Stimulated activated naive CD8-positive, alpha-beta T cell treated with anti-CD3 and anti-CD28 coated beads, Interleukin-15, Interleukin-2, amounts not matched to agents 100 U/mL and 50 U/mL, for 24 hours (primary cell): ENCODE results near the gene OMP.

Source experiments
- ATAC-seq: fragments of 150-1000 bp; cut with Tn5 transposase; one replicate; pipeline ENCODE4 v1.10.0; 2021
- DNase-seq: peaks from one replicate; pipeline ENCODE4 v3.0.0; 2021

OMP gene

DNA sequence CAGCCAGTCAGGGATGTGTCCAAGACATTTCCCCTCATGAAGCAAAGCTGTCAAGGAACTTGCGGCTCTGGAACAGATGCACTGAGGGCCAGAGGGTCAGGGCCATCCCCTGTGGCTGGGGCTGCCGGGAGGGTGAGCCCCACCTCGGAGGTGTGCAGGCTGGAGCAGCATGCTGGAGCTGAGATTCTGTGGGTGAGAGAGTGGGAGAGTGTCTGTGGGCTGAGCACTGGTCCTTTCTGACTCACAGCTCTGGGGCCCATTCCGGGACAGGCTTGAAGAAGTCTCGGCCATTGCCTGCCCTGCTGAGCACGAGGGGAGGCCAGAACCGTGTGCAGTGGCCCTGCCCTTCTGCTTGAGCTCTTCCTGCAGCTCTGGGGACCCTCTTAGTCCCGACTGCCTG lies 2.1 kb downstream of the OMP start:
- no peak for ATAC-seq
- no peak for DNase-seq

DNA sequence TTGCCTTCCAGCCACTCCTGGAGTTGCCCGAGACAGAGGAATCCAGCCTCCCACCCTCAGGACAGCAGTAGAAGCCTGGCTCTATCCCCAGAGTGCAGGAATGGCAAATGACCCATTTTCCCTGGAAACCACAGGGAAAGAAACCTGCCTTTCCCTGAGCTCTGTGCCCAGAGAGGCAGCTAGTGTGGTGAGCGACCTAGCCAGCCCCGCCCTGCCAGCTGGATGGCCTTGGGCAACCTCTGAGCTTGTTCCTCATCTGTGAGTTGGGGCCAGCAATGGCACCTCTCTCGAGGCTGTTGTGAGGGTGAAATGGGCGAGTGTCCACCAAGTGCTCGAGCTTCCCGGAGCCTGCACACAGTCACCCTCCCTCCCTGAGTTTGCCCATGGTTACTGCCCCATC lies 3.7 kb downstream of the OMP start:
- no peak for ATAC-seq
- DNase-seq: no peak

DNA sequence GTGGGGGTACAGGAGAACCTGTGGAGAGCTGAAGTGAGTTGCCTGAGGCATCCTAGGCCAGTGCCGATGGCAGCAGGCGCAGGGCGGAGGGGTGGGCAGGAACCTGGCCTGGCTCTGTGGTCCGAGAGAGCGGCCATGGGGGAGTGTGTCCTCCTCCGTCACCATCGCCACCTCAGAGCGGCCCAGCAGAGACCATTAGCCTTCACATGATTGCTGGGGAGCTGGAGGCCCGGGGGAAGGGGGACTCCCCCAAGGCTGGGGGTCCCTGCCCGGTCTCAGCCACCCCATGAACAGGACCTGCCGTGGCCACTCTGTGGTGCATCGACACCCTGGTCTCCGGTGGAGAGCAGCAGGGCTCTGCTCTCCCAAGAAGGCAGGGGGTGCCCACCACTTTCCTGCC lies 4.1 kb downstream of the OMP start:
- DNase-seq: no peak
- no peak for ATAC-seq

DNA sequence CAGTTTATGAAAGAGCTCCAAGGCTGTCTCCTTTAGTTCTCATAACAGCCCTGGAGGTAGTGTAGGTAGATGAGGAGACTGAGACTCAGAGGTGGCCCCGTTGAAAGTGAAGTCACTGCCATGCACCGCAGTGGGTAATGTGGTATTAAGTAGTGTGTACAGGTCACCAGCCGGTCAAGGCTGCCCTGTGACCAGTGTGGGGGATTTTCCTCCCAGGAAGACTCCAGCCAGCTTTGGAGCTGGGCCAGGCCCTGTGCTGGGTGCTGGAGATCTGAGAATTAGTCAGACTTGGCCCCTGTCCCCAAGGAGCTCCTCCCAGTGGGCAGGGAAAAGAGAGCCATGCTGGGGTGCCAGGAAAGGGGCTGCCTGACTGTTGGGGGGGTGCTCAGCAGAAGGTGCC lies 5.3 kb downstream of the OMP start:
- DNase-seq (no peak), ATAC-seq (no peak)

DNA sequence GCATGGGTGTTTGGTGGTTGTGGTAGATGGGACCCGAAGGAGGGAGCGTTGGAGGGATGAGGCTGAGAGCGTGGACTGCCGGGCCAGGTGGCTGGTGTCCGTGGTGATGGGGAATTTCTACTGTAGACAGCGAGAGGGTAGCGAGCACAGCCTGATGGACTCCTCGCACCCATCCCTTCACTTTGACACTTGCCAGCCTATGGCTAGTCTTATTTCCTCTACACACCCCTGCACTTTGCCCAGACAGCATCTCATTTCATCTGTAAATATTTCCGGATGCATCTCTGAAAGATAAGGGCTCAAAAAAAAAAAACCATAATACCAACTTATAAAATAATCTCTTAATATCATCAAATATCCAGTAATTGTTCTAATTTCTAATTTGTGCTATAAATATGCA lies 5.8 kb downstream of the OMP start:
- no peak for ATAC-seq
- DNase-seq: no peak

DNA sequence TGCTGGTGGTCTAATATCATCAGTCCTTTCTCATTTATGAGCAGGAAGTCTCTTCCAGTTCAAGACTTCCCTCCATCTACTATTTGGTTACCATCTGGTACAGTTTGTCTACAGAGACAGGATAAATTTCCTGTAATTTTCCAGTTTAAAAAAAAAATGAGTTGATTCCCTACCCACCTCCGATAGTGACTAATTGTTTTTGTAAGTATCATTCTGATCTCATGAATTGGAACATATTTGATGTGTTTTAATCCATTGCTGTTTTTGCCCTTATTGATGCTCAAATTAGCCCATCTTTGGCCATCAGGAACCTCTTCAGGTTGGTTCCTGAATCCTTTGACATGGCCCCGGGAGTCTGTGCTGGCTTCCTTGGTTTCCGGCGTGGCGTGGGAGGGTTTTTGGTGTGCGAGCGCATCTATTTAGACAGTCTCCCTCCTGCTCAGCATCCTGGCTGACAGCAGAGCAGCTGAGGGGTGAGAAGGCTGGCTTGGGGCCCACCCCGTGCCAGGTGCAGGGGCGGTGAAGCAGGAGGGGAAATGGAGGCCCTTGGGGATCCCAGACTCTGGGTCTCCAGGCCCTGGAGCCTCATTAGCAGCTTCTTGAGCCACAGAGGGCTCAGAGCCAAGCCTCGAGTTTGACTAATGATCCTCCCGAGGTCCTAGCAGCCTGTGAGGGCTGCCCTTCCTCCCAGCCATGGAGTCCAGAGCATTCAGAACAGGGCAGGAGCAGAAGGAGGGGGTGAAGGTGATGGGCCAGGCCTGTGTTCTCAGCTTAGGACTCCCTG lies 6.8 kb downstream of the OMP start:
- DNase-seq (no peak), ATAC-seq (no peak)

DNA sequence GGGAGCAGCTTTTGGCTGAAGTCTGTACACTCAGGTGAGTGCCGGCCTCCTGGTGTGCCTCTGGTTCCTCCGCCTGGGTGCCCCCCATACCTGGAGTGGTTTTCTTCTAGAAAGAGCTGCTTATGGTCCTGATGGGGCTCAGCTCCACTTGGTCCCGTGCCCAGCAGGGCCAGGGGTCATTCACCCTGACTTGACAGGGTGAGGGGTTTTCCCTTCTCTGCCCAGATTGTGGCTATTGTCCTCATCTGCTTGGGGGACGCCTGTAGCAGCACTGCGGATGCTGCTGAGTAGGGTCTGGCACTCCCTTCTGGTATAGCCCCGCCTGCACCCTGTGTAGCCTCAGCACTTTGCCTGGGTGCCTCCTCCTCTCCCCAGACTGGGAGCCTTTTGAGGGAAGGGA lies 8.2 kb downstream of the OMP start:
- ATAC-seq (no peak), DNase-seq (no peak)

DNA sequence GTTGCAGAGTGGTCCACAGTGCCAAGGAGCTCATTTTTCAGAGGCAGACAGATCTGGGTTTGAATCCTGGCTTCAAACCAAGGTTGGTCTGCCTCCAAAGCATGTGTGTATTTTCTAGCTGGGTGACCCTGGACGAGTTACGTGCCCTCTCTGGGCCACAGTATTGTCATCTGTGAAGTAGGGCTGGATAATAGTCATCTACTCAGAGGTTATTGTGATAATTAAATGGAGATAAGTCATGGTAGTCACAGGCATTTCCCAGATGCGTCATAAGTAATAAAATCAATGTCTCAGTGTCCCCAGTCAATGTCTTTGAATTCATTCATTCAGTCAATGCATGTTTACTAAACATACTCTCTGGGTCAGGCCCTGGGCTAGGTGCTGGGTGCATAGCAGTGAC lies 8.6 kb downstream of the OMP start:
- ATAC-seq (no peak), DNase-seq (no peak)

DNA sequence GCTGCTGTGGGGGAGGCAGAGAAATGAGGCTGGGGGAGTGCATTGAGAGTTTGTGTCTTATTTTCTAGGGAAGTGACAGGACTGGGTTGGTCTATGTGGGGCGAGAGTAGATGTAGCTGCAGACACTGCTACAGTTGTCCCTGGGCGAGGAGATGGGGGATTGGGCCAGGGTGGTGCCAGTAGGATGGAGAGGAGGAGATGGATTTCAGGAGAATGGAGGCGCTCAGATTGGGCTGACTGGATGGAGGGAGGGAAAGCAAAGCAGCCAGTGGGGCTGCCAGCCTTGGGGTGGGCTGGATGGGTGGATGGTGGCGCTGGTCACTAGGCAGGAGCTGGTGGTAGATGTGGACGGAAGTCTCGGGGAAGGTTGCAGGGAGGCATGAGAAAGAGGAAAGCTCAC lies 9.3 kb downstream of the OMP start:
- DNase-seq (no peak), ATAC-seq (no peak)

DNA sequence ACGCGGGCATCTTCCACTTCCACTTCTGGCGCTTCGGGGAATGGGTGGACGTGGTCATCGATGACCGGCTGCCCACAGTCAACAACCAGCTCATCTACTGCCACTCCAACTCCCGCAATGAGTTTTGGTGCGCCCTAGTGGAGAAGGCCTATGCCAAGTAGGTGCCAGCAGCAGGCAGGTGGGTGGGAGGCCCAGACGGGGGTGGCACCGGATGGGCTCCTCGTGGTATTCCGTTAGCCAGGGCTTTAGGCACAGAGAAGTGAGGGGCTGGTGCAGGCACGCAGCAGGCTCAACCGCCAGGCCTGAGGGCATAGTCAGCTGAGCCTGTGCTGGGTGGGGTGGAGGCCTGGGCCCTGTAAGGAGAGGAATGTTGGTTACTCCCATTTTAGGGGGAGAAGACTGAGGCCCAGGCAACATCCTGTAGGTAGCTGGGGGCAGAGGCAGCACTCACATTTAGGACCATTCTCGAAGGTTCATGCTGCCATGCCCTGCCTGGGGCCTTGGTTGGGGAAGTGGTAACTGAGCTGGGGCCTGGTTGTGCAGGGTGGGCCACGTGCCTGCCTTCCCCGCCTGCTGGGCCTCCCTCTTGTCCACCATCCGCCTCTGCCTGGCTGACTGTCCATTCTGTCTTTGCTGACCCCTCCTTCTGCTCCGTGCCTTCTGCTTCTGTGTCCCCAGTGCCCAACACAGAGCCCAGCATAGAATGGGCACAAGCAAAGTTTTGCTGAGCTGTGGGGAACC lies 10.2 kb downstream of the OMP start:
- ATAC-seq (no peak), DNase-seq (no peak)

DNA sequence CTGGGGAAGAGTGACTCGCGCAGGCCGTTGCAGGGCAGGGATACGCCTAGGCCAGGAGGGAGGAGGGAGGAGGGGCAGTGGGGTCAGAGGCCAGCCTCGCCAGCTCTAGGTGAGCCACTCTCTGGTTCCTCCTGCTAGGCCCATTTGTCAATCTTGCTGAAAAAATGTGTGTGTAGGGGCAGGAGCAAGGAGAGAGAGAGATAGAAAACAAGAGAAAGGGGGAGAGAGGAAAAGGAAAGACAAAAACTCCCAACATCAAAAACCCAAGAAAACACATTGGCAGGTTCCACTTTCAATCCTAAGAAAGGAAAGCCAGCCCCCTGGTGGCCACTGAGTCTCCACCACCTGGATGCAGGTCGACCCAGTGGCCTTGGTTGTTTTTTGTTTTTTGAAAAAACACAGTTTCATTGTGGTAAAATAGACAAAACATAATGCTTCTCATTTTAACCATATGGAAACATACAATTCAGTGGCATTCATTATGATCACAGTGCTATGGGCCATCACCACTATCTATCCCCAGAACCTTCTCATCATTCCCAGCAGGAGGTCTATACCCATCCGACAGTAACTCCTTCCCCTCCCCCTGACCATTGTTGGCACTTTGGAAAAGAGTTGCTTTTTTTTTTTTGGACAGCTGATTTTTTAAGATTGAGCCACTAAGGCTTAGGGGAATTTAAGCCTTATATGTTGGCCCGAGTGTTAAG lies 10.9 kb downstream of the OMP start:
- peak; percentile 37 for DNase-seq
- ATAC-seq: no peak

DNA sequence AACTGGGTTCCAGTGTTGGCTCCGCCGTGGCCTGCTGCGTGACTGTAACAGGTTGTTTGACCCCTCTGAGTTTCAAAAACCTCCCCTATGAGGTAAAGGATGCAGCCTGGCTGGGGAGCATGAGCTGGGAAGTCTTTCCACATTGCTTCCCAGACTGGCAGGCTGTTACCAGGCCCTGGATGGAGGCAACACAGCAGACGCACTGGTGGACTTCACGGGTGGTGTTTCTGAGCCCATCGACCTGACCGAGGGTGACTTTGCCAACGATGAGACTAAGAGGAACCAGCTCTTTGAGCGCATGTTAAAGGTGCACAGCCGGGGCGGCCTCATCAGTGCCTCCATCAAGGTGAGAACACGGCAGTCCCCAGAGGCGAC lies 11.4 kb downstream of the OMP start:
- DNase-seq: no peak
- no peak for ATAC-seq

DNA sequence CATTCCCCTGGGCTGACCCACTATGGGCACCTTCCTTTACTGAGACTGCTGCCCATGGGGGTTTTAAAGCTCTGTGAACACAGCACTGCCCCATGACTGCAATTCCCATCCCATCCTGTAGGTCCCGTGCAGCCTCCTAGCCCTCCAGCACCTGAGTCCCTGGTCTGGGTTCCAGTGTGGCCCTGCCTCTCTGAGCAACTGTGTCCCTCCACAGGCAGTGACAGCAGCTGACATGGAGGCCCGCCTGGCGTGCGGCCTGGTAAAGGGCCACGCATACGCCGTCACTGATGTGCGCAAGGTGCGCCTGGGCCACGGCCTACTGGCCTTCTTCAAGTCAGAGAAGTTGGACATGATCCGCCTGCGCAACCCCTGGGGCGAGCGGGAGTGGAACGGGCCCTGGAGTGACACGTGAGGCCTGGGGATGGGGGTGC lies 12.6 kb downstream of the OMP start:
- no peak for ATAC-seq
- DNase-seq: no peak

DNA sequence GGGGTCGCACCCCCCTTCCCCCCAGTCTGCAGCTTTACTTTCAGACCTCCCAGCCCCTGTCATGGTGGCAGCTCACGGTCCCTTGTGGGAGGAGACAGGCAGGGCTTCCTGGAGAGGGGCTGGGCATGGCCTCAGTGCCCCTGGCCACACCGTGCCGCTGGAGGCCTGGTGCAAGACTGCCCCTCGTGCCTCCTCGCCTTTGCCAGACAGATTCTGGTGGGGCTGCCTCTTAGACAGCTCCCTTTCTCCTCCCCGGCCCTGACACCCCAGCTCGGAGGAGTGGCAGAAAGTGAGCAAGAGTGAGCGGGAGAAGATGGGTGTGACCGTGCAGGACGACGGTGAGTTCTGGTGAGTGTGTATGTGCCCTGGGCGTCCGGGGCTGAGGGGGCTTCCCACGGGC lies 13.3 kb downstream of the OMP start:
- no peak for ATAC-seq
- DNase-seq: no peak

DNA sequence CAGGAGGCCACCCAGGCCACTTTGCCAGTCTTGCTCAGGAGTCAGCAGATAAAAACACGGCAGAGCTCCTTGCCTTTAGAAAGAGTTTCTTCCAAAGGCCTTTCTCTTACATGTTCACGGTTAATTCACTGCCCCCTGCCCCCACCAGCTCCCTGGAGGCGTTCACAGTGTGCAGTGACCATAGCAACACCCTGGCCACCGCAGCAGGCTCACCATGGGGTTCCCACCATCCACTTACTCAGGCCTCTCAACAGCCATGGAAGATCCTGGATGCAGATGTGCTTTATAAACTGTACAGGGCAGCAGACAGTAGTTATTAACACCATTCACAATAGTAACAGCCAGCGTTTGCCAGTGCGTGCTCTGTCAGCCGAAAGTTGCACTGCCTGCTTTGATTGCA lies 14.9 kb downstream of the OMP start:
- ATAC-seq: no peak
- DNase-seq: no peak

DNA sequence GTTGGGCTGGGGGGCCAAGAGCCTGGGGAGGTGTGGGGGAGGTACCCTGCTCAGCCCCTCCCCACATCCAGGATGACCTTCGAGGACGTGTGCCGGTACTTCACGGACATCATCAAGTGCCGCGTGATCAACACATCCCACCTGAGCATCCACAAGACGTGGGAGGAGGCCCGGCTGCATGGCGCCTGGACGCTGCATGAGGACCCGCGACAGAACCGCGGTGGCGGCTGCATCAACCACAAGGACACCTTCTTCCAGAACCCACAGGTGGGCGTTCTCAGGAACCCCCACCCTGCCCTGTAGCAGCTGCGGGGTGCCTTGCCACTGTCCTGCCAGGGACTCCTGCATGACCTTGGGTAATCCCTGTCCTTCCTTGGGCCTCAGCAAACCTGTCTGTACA lies 15.4 kb downstream of the OMP start:
- ATAC-seq (no peak), DNase-seq (no peak)

DNA sequence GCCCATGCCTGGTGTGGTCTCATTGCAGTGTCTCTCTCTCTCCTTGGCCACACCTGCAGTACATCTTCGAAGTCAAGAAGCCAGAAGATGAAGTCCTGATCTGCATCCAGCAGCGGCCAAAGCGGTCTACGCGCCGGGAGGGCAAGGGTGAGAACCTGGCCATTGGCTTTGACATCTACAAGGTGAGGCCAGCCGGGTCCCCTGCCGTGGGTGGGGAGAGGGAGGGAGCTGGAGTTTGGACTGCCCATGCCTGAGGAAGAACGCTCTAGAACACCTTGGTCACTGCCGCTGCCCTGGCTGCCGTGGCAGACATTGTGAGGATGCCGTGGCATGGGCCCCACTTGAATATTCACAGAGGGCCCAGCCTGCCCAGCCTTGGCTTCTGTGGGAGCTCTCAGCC lies 16.3 kb downstream of the OMP start:
- ATAC-seq (no peak), DNase-seq (no peak)

DNA sequence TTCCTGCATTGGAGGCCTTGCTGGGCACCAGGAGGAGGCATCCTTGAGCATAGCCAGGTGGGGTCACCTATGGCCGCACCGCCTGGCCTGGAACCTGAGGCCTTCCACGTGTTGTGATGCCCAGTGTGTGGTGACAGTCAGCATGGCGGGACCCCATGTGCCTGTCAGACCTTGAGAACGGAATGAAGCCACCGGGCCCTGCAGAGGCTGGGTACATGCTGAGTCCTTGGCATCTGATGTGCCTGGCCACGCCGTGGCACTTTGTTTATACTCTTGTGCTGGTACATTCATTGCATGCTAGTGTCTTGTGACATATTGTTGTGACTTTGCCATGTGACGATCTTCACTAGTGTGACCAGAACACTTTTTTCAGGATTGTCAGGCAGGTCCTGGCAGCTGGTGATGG lies 16.9 kb downstream of the OMP start:
- ATAC-seq (no peak), DNase-seq (no peak)

DNA sequence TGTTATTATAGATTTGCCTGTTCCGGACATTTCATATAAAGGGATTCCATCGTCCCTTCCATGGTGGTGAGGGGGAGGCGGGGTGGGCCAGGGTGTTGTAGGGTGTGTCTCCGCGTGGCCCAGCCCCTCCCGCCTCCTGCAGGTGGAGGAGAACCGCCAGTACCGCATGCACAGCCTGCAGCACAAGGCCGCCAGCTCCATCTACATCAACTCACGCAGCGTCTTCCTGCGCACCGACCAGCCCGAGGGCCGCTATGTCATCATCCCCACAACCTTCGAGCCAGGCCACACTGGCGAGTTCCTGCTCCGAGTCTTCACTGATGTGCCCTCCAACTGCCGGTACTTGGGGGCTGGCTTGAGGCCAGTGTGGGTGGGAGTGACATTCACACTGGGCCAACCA lies 17.9 kb downstream of the OMP start:
- no peak for DNase-seq
- ATAC-seq: no peak

DNA sequence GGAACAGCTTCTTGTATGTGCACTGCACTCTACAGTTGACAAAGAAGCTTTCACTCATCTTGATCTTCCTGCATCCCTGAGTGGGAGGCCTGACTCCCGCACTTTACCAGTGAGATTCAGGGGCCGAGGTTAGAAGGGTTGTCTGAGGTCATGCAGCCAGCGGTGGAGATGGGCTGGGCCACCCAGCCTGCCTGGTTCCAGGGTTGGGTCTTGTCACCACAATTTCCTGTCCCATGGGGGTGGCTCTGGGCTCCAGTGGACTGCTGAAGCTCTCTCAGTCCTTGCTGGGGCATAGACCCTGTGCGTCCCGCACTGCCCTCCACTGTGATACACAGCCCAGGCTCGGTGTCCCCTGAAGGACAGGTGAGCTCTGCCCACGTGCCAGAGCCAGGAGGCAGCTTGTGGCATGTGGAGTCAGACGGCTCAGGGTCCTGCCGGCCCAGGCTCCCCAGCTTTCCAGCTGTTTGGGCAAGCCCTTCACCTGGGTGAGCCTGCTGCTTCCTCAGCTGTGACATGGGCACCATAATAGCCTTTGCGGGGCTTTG lies 18.5 kb downstream of the OMP start:
- DNase-seq (no peak), ATAC-seq (no peak)

DNA sequence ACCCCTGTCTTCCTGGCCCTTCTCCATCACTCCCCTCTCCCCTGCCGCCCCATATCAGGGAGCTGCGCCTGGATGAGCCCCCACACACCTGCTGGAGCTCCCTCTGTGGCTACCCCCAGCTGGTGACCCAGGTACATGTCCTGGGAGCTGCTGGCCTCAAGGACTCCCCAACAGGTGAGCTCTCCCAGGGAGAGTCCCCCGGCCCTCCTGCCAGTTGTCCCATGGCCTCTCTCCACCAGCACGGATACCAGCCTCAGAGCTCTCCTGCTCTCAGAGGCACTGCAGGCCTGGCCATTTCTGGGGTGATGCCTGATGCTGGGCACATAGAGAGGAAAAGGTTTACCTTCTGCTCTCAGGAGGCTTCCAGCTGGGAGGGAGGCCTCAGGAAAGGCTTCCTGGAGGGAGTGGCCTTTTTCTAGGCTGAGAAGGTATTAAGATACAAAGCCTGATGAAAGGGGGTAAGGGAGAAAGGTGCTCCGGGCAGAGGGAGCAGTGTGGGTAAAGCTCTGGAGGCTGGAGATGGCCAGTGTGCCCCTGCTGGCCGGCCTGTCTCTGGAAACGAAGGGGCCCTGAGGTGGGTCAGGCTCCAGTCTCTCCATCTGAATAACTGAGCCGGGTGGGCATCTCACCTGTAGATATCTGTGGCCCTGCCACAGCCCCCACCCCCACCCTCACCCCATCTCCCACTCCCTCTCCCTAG lies 19.4 kb downstream of the OMP start:
- DNase-seq (no peak), ATAC-seq (no peak)

DNA sequence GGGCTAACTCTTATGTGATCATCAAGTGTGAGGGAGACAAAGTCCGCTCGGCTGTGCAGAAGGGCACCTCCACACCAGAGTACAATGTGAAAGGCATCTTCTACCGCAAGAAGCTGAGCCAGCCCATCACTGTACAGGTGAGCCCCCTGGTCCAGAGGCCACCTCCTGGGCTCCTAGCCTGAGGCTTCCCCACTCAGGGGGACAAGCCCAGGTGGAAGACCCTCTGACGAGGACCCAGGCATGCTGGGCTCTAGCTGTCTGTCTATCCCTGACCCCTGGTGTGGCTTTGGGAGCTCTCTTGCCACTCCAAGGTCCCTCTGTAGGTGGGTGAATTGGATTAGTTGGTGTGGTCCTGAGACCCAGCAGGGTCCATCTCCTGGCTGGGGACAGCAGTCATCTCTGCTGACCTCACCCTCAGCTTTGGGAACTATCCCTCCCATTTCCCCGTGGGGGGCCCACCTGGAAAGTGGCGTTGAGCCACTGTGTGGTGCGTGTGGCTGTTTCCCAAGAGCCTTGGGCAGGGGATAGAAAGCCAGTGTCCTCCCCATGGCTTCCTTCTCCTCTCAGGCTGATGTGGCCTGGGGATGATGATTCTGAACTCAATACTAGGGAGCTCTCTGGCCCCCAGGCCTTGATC lies 20.1 kb downstream of the OMP start:
- ATAC-seq (no peak), DNase-seq (no peak)
